H1 (cell line): ENCODE data around the gene AAGAB. TPM values are rescaled to one million over a fixed set of nuclear protein-coding genes. Genes with fewer than 3 reads are reported as not detected.

ENCODE experiments used
- CTCF ChIA-PET: fragments of 300-600 bp; sonication (Branson Sonifier 250); formaldehyde crosslinking; loops from one replicate; lab custom pipeline; 2021; ENCODE audit not compliant: partially characterized antibody; lab: Charles Lee
- POLR2A ChIA-PET: fragments of 300-600 bp; sonication (Branson Sonifier 250); formaldehyde crosslinking; loops from one replicate; lab custom pipeline; 2021; ENCODE audit warnings: inconsistent platforms; ENCODE audit not compliant: partially characterized antibody; lab: Charles Lee
- DNase-seq, 2 experiments: peaks; one replicate each; pipeline versions ENCODE4 v3.0.0 to v3.0.0-alpha.2; 2010 to 2022; ENCODE audit warnings: low spot score in 2 of 2, low read depth in 1 of 2, mixed read lengths in 1 of 2
- FAIRE-seq: peaks from 2 replicates; lab custom pipeline; 2011; peaks lifted over from hg19 to GRCh38; lab: Jason Lieb, UNC
- H2AFZ ChIP-seq: 2 replicates; pipeline ENCODE4 v1.8.1; 2012; ENCODE audit warnings: low read length, inconsistent platforms
- H2AK5ac ChIP-seq: 2 replicates; pipeline ENCODE4 v1.6.1; 2013; ENCODE audit warnings: low read depth, low read length
- H2BK120ac ChIP-seq: replicated peaks from 2 replicates; pipeline ENCODE3; 2013; ENCODE audit warnings: low read depth, low read length, inconsistent platforms
- H2BK12ac ChIP-seq: 2 replicates; pipeline ENCODE4 v1.6.1; 2013; ENCODE audit warnings: low read depth, low read length
- H2BK15ac ChIP-seq: 2 replicates; pipeline ENCODE4 v1.6.1; 2013; ENCODE audit warnings: low read length
- H2BK20ac ChIP-seq: 2 replicates; pipeline ENCODE4 v1.6.1; 2013; ENCODE audit warnings: low read length
- H2BK5ac ChIP-seq: 2 replicates; pipeline ENCODE4 v1.6.1; 2013; ENCODE audit warnings: low read depth, low read length
- H3K14ac ChIP-seq: 2 replicates; pipeline ENCODE4 v1.6.1; 2013; ENCODE audit warnings: inconsistent platforms; ENCODE audit not compliant: insufficient read length
- H3K18ac ChIP-seq: 2 replicates; pipeline ENCODE4 v1.6.1; 2013; ENCODE audit warnings: low read length; ENCODE audit errors: extremely low read depth
- H3K23ac ChIP-seq: 2 replicates; pipeline ENCODE4 v1.6.1; 2013; ENCODE audit warnings: inconsistent platforms; ENCODE audit not compliant: insufficient read length
- H3K23me2 ChIP-seq: 2 replicates; pipeline ENCODE4 v1.6.1; 2013; ENCODE audit warnings: low read depth, low read length
- H3K27ac ChIP-seq: 2 replicates; pipeline ENCODE4 v1.6.1; 2011; ENCODE audit warnings: low read depth, low read length, inconsistent platforms
- H3K27me3 ChIP-seq, 4 experiments: replicated peaks in 1 of 4; 1 replicate in 1 of 4; 2 replicates in 3 of 4; pipeline versions ENCODE4 v1.6.1 to v1.8.1; 2011 to 2013; ENCODE audit warnings: low read length in 3 of 4, mild to moderate bottlenecking in 3 of 4, inconsistent platforms in 2 of 4, mixed read lengths in 2 of 4, moderate library complexity in 1 of 4; ENCODE audit not compliant: control insufficient read depth in 3 of 4, insufficient read depth in 3 of 4; ENCODE audit errors: extremely low read depth in 1 of 4
- H3K36me3 ChIP-seq, 4 experiments: 2 replicates each; pipeline versions ENCODE4 v1.6.1 to v1.8.1; 2011 to 2013; ENCODE audit warnings: mild to moderate bottlenecking in 4 of 4, low read length in 3 of 4, moderate library complexity in 2 of 4, control low read depth in 1 of 4, inconsistent platforms in 1 of 4; ENCODE audit not compliant: insufficient read depth in 4 of 4, control insufficient read depth in 2 of 4
- H3K4ac ChIP-seq: replicated peaks from 2 replicates; pipeline ENCODE3; 2013; ENCODE audit warnings: low read length, low read depth, mixed read lengths, inconsistent platforms; ENCODE audit not compliant: insufficient read length
- H3K4me1 ChIP-seq, 4 experiments: replicated peaks in 1 of 4; 1 replicate in 1 of 4; 2 replicates in 3 of 4; pipeline versions ENCODE4 v1.6.1 to v1.8.1; 2011 to 2013; ENCODE audit warnings: low read length in 3 of 4, inconsistent platforms in 2 of 4, mixed read lengths in 1 of 4; ENCODE audit not compliant: insufficient read depth in 4 of 4, control insufficient read depth in 3 of 4
- H3K4me2 ChIP-seq, 2 experiments: 2 replicates each; pipeline versions ENCODE4 v1.6.1 to v1.8.1; 2011 to 2013; ENCODE audit warnings: low read depth in 2 of 2, low read length in 2 of 2, control low read depth in 1 of 2, inconsistent platforms in 1 of 2, mild to moderate bottlenecking in 1 of 2; ENCODE audit not compliant: insufficient read depth in 1 of 2
- H3K4me3 ChIP-seq, 4 experiments: fragments of 200-600, 300-600 bp in 1 of 4; sonication (generic), shearing (Covaris generic), sonication (Bioruptor Twin) in 1 of 4; 2 replicates each; pipeline versions ENCODE4 v1.5.1 to v1.8.1; 2011 to 2016; ENCODE audit warnings: low read length in 4 of 4, low read depth in 3 of 4, control low read depth in 2 of 4, inconsistent platforms in 2 of 4, mild to moderate bottlenecking in 2 of 4, mixed read lengths in 1 of 4, moderate library complexity in 1 of 4; ENCODE audit not compliant: insufficient read depth in 2 of 4; ENCODE audit errors: extremely low read depth in 1 of 4
- H3K56ac ChIP-seq: replicated peaks from 2 replicates; pipeline ENCODE3; 2013; ENCODE audit warnings: low read depth, mild to moderate bottlenecking, mixed read lengths, low read length, inconsistent platforms; ENCODE audit not compliant: insufficient read length
- H3K79me1 ChIP-seq: 2 replicates; pipeline ENCODE4 v1.6.1; 2013; ENCODE audit warnings: low read depth, low read length, control low read depth
- H3K79me2 ChIP-seq, 2 experiments: 2 replicates each; pipeline versions ENCODE4 v1.6.1 to v1.8.1; 2012 to 2013; ENCODE audit warnings: low read length in 2 of 2, mild to moderate bottlenecking in 2 of 2, inconsistent platforms in 1 of 2; ENCODE audit not compliant: insufficient read depth in 2 of 2, control insufficient read depth in 1 of 2
- H3K9ac ChIP-seq, 4 experiments: replicated peaks in 1 of 4; 1 replicate in 1 of 4; 2 replicates in 3 of 4; pipeline versions ENCODE4 v1.6.1 to v1.8.1; 2011 to 2013; ENCODE audit warnings: low read depth in 3 of 4, low read length in 3 of 4, control low read depth in 2 of 4, mild to moderate bottlenecking in 2 of 4, moderate library complexity in 2 of 4, inconsistent platforms in 1 of 4; ENCODE audit errors: extremely low read depth in 1 of 4
- H3K9me3 ChIP-seq, 2 experiments: 2 replicates each; pipeline versions ENCODE4 v1.6.1 to v1.8.1; 2012 to 2013; ENCODE audit warnings: mild to moderate bottlenecking in 2 of 2, moderate library complexity in 2 of 2, control low read depth in 1 of 2, inconsistent platforms in 1 of 2, low read depth in 1 of 2, low read length in 1 of 2, mixed read lengths in 1 of 2; ENCODE audit not compliant: insufficient read depth in 2 of 2
- H4K20me1 ChIP-seq, 2 experiments: replicated peaks in 1 of 2; 2 replicates each; pipeline versions ENCODE3 to v1.8.1; 2011 to 2013; ENCODE audit warnings: inconsistent platforms in 2 of 2, low read length in 2 of 2, mild to moderate bottlenecking in 1 of 2; ENCODE audit not compliant: insufficient read depth in 2 of 2, control insufficient read depth in 1 of 2
- H4K5ac ChIP-seq: 2 replicates; pipeline ENCODE4 v1.6.1; 2013; ENCODE audit warnings: low read length, low read depth, mixed read lengths, inconsistent platforms; ENCODE audit not compliant: insufficient read length
- H4K8ac ChIP-seq: 2 replicates; pipeline ENCODE4 v1.8.0; 2013; ENCODE audit warnings: mild to moderate bottlenecking, moderate library complexity, low read length, inconsistent platforms; ENCODE audit not compliant: insufficient read depth; ENCODE audit errors: extremely low read depth
- H4K91ac ChIP-seq: replicated peaks from 2 replicates; pipeline ENCODE3; 2013; ENCODE audit warnings: low read length, mixed read lengths, inconsistent platforms; ENCODE audit not compliant: insufficient read length
- ATF2 ChIP-seq: IDR thresholded peaks from 2 replicates; pipeline ENCODE4 v1.6.1; 2012; ENCODE audit warnings: low read length, inconsistent platforms
- GTF2F1 ChIP-seq: IDR thresholded peaks from 2 replicates; pipeline ENCODE4 v1.6.1; 2012; ENCODE audit warnings: low read depth, low read length, improper control_type of control experiment, borderline replicate concordance
- HDAC2 ChIP-seq, 2 experiments: fragments of 300-600 bp in 1 of 2; sonication (generic) in 1 of 2; IDR thresholded peaks; 2 replicates each; pipeline ENCODE4 v1.6.1; 2011 to 2012; ENCODE audit warnings: low read depth in 2 of 2, low read length in 2 of 2, mild to moderate bottlenecking in 2 of 2, moderate library complexity in 2 of 2, borderline replicate concordance in 1 of 2, inconsistent platforms in 1 of 2
- JUN ChIP-seq: IDR thresholded peaks from 2 replicates; pipeline ENCODE4 v1.6.1; 2011; ENCODE audit warnings: low read depth, mild to moderate bottlenecking, improper control_type of control experiment, low read length
- MAX ChIP-seq: IDR thresholded peaks from 2 replicates; pipeline ENCODE4 v1.6.1; 2012; ENCODE audit warnings: inconsistent platforms
- POLR2AphosphoS5 ChIP-seq: IDR thresholded peaks from 2 replicates; pipeline ENCODE4 v1.6.1; 2011; ENCODE audit warnings: low read depth, low read length
- RFX5 ChIP-seq: IDR thresholded peaks from 2 replicates; pipeline ENCODE4 v1.6.1; 2011; ENCODE audit warnings: low read depth, low read length, improper control_type of control experiment, borderline replicate concordance
- SP2 ChIP-seq: IDR thresholded peaks from 2 replicates; pipeline ENCODE4 v1.6.1; 2012; ENCODE audit warnings: mild to moderate bottlenecking, low read length, inconsistent platforms
- SRF ChIP-seq: IDR thresholded peaks from 2 replicates; pipeline ENCODE4 v1.6.1; 2011; ENCODE audit warnings: mild to moderate bottlenecking, low read depth, low read length, moderate library complexity
- USF2 ChIP-seq: IDR thresholded peaks from 2 replicates; pipeline ENCODE4 v1.6.1; 2011; ENCODE audit warnings: low read length, improper control_type of control experiment
- WGBS, 2 experiments: shearing (Covaris generic) in 1 of 2; methylation state at CpG; one replicate each; pipeline versions ENCODE4 v1.1.6 to v1.1.7; 2013 to 2015; ENCODE audit warnings: low lambda C conversion rate in 2 of 2, mixed read lengths in 2 of 2, inconsistent platforms in 1 of 2, low coverage in 1 of 2, missing lambda C conversion rate in 1 of 2; ENCODE audit not compliant: insufficient replicate concordance in 2 of 2, insufficient coverage in 1 of 2, insufficient read length in 1 of 2; ENCODE audit errors: extremely low coverage in 1 of 2, missing lambda C conversion rate in 1 of 2; 5-methylcytosine and 5-hydroxymethylcytosine counted together
- polyA plus RNA-seq, 7 experiments: library from polyadenylated mRNA; depleted of rRNA in 3 of 7; stranded (reverse) in 5 of 7; unstranded in 2 of 7; fragments of >200 nt in 5 of 7; fragments of 200-250 nt in 2 of 7; gene quantifications; 1 replicate in 5 of 7; 2 replicates in 1 of 7; 4 replicates in 1 of 7; pipeline versions ENCODE4 v1.2.1 to v1.2.3, GENCODE V29; 2011 to 2013; ENCODE audit warnings: missing spikeins in 2 of 7, mixed read lengths in 2 of 7
- total RNA-seq: library from RNA; stranded (reverse); fragmentation: NEBNext Ultra II Directional; extraction: Animal tissue kit (Norgen Biotek cat#: 25700); gene quantifications from 2 replicates; pipeline ENCODE4 v1.2.1, GENCODE V29; 2021

The AAGAB gene
- total and polyA plus RNA-seq, 2 of the 8 experiments (the other 6 are each of a cell fraction or from before 2014, with no cell fraction given) = 20.1 to 45.9 TPM

GRCh38 chr15:67242708-67243111 lies 11.8 kb downstream of the AAGAB start:
- H3K27me3 ChIP-seq = no peaks in the 10 kb centered on the region
- H3K9me3 ChIP-seq = no peaks in the 10 kb centered on the region
- no peak overlapping the region for H4K91ac ChIP-seq
- H3K23ac ChIP-seq = no peak overlapping the region
- H3K9ac ChIP-seq = no peak overlapping the region
- ChIA-PET POLR2A (interaction anchor here (0.6 kb wide), 1 partner anchor 212 kb away, joined by 3 read pairs; no protein-coding TSS in a partner anchor), CTCF (no interaction called here)
- no peak overlapping the region for H2BK15ac ChIP-seq
- H3K18ac ChIP-seq = no peak overlapping the region
- no peak overlapping the region for H2BK120ac ChIP-seq
- H4K20me1 ChIP-seq = peaks cover 2 to 4% of the 10 kb centered on the region in 2 experiments
- peaks cover 0 to 8% (median 3%) of the 10 kb centered on the region in 4 experiments; a peak in 4 of 7 replicates for H3K4me1 ChIP-seq
- no peak overlapping the region for H2AK5ac ChIP-seq
- H3K79me2 ChIP-seq = peaks cover 0 to 76% of the 10 kb centered on the region in 2 experiments; a peak in 2 of 4 replicates
- H2AFZ ChIP-seq = no peak overlapping the region
- no peak overlapping the region for H3K4ac ChIP-seq
- no peaks in the 10 kb centered on the region; the same call in 1 of the 2 replicates for H3K79me1 ChIP-seq
- H3K23me2 ChIP-seq = no peaks in the 10 kb centered on the region; the same call in 1 of the 2 replicates
- no peak overlapping the region for H3K4me3 ChIP-seq
- H3K27ac ChIP-seq = no peak overlapping the region
- H3K36me3 ChIP-seq = no peaks in the 10 kb centered on the region
- H3K14ac ChIP-seq = no peak overlapping the region
- FAIRE-seq (no peak), DNase-seq (no peak)
- H3K56ac ChIP-seq = no peak overlapping the region
- no peak overlapping the region for H2BK5ac ChIP-seq
- no peak overlapping the region for H2BK12ac ChIP-seq
- no peak overlapping the region for H2BK20ac ChIP-seq
- H4K5ac ChIP-seq = no peak overlapping the region
- no peak overlapping the region for H4K8ac ChIP-seq
- H3K4me2 ChIP-seq = no peak overlapping the region
- 86% methylated on average over 3 of the region's 3 CpGs; no CpG with 5 or more reads in 1 of the 2 experiments for WGBS, 2 experiments
- TF ChIP-seq SP2 (no peak), RFX5 (no peak), HDAC2 (IDR thresholded peaks at IDR 0.05; ENCODE audit: borderline replicate concordance in 1 of 2, low read depth in 2 of 2, low read length in 2 of 2) (no peak), JUN (no peak), GTF2F1 (no peak), USF2 (no peak), POLR2AphosphoS5 (no peak), MAX (no peak), ATF2 (no peak), SRF (no peak)
